ENCODE results near the gene MAPRE2. TPM values are rescaled to one million over a fixed set of nuclear protein-coding genes. Genes with fewer than 3 reads are reported as not detected.
A peak's percentile ranks its signal among the peaks of the same experiment; 100 is the strongest.

The MAPRE2 gene
- total and polyA plus RNA-seq, 7 experiments from 2014 or later: 44.7 to 84.4 (median 81.7) TPM

DNA sequence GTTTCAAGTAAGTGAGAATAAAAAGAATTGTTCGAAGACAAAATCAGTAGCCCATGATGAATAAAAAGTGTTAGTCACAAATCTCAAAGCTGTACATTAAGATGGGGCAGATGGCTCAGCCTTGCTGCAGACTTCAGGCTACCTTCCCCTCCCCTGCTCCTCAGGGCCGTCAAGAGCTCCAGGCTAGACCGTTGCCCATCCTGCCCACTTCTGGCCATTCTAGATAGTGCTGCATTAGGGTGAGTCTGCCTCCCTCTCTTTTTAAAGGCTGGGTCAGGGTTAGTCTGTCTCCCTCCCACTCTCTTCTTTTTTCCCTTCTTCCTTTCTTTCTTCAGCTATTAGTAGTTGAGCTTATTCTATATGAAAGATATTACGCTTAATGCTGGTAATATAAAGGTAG is 86.0 kb downstream of the MAPRE2 start:
- Histone ChIP-seq H3K27ac (ENCODE audit: low read depth, low read length) (no peak overlapping the region), H3K36me3 (ENCODE audit: control insufficient read depth in 2 of 3, insufficient read depth in 3 of 3, low read length in 3 of 3) (peaks cover 6 to 55% (median 7%) of the 10 kb centered on the region in 3 experiments), H3K27me3 (ENCODE audit: control insufficient read depth in 2 of 2, insufficient read depth in 2 of 2, low read length in 2 of 2) (no peaks in the 10 kb centered on the region), H3K9me3 (ENCODE audit: control insufficient read depth in 2 of 3, low read length in 3 of 3) (no peaks in the 10 kb centered on the region), H3K4me3 (ENCODE audit: low read length) (no peak overlapping the region), H3K4me1 (ENCODE audit: control insufficient read depth in 2 of 2, insufficient read depth in 2 of 2, low read length in 2 of 2) (no peaks in the 10 kb centered on the region)
- peaks cover 11 to 47% (median 22%) of the 10 kb centered on the region in 7 donors for H3K4me1 Mint-ChIP-seq
- ChIA-PET CTCF (interaction anchor here (2.6 kb wide), 1 partner anchor 101 kb away, joined by 7 read pairs; no protein-coding TSS in a partner anchor), POLR2A (interaction anchor here (1.2 to 2.0 kb wide), 2 partner anchors 13 to 80 kb away, joined by 4 to 5 read pairs; no protein-coding TSS in a partner anchor)
- DNase-seq (no peak), ATAC-seq (no peak)
- peaks cover 0 to 6% (median 0%) of the 10 kb centered on the region in 11 donors for H3K9me3 Mint-ChIP-seq
- intact Hi-C loops (cut with micrococcal nuclease): loop anchor here in 1 of 2 donors (2.0 to 5.0 kb wide), 2 partner anchors 16 to 100 kb away; no protein-coding TSS in a partner anchor
- no peak overlapping the region for H3K4me3 Mint-ChIP-seq
- no peaks in the 10 kb centered on the region for H3K27me3 Mint-ChIP-seq
- peak overlapping the region in 3 of 9 donors; percentile 14 to 21 (median 20) for H3K27ac Mint-ChIP-seq
- H3K36me3 Mint-ChIP-seq: peaks cover 12 to 54% (median 31%) of the 10 kb centered on the region in 5 donors

GRCh38 chr18:35128675-35129074 is 87.5 kb downstream of the MAPRE2 start:
- no peak overlapping the region for H3K4me3 ChIP-seq (ENCODE audit: low read length)
- peaks cover 12 to 54% (median 28%) of the 10 kb centered on the region in 5 donors for H3K36me3 Mint-ChIP-seq
- POLR2A ChIA-PET: interaction anchor here (2.0 kb wide), 1 partner anchor 15 kb away, joined by 5 read pairs; no protein-coding TSS in a partner anchor
- no peaks in the 10 kb centered on the region for H3K27me3 Mint-ChIP-seq
- no peak overlapping the region for H3K4me3 Mint-ChIP-seq
- H3K27ac ChIP-seq (ENCODE audit: low read depth, low read length): no peak overlapping the region
- H3K9me3 Mint-ChIP-seq: peaks cover 0 to 6% (median 0%) of the 10 kb centered on the region in 11 donors
- CTCF ChIA-PET: no interaction called here
- peaks cover 6 to 70% (median 11%) of the 10 kb centered on the region in 3 experiments for H3K36me3 ChIP-seq (ENCODE audit: control insufficient read depth in 2 of 3, insufficient read depth in 3 of 3, low read length in 3 of 3)
- ATAC-seq (no peak), DNase-seq (no peak)
- H3K4me1 ChIP-seq (ENCODE audit: control insufficient read depth in 2 of 2, insufficient read depth in 2 of 2, low read length in 2 of 2): no peaks in the 10 kb centered on the region
- no peaks in the 10 kb centered on the region for H3K9me3 ChIP-seq (ENCODE audit: control insufficient read depth in 2 of 3, low read length in 3 of 3)
- peak overlapping the region in 5 of 9 donors; percentile 26 to 73 (median 41) for H3K27ac Mint-ChIP-seq
- peaks cover 0 to 38% (median 8%) of the 10 kb centered on the region in 7 donors for H3K4me1 Mint-ChIP-seq
- intact Hi-C loops (cut with micrococcal nuclease): loop anchor here in 1 of 2 donors (5.0 kb wide), 1 partner anchor 101 kb away; no protein-coding TSS in a partner anchor
- H3K27me3 ChIP-seq (ENCODE audit: control insufficient read depth in 2 of 2, insufficient read depth in 2 of 2, low read length in 2 of 2): no peaks in the 10 kb centered on the region

- H3K27ac Mint-ChIP-seq: peak overlapping the region in 4 of 9 donors; percentile 23 to 76 (median 50)
- H3K9me3 ChIP-seq (ENCODE audit: control insufficient read depth in 2 of 3, low read length in 3 of 3): no peaks in the 10 kb centered on the region
- no peak overlapping the region for H3K27ac ChIP-seq (ENCODE audit: low read depth, low read length)
- intact Hi-C loops (cut with micrococcal nuclease): no loop called here
- ChIA-PET POLR2A (no interaction called here), CTCF (no interaction called here)
- no peaks in the 10 kb centered on the region for H3K4me1 ChIP-seq (ENCODE audit: control insufficient read depth in 2 of 2, insufficient read depth in 2 of 2, low read length in 2 of 2)
- peaks cover 6 to 86% (median 17%) of the 10 kb centered on the region in 3 experiments for H3K36me3 ChIP-seq (ENCODE audit: control insufficient read depth in 2 of 3, insufficient read depth in 3 of 3, low read length in 3 of 3)
- no peaks in the 10 kb centered on the region for H3K27me3 Mint-ChIP-seq
- no peaks in the 10 kb centered on the region for H3K9me3 Mint-ChIP-seq
- ATAC-seq (no peak), DNase-seq (no peak)
- H3K36me3 Mint-ChIP-seq: peaks cover 12 to 52% (median 25%) of the 10 kb centered on the region in 5 donors
- no peak overlapping the region for H3K4me3 ChIP-seq (ENCODE audit: low read length)
- H3K4me3 Mint-ChIP-seq: no peak overlapping the region
- H3K4me1 Mint-ChIP-seq: peaks cover 0 to 31% (median 2%) of the 10 kb centered on the region in 7 donors
- H3K27me3 ChIP-seq (ENCODE audit: control insufficient read depth in 2 of 2, insufficient read depth in 2 of 2, low read length in 2 of 2): no peaks in the 10 kb centered on the region
These were observed 89.0 kb downstream of the MAPRE2 start for GRCh38 chr18:35130236-35130635.

GRCh38 chr18:35131387-35132020 is 90.3 kb downstream of the MAPRE2 start:
- DNase-seq: no peak
- POLR2A ChIA-PET: no interaction called here
- ATAC-seq: no peak
- no peaks in the 10 kb centered on the region for H3K27me3 Mint-ChIP-seq
- H3K4me1 Mint-ChIP-seq: peaks cover 0 to 31% (median 3%) of the 10 kb centered on the region in 7 donors
- CTCF ChIA-PET: interaction anchor here (1.1 kb wide), 1 partner anchor 106 kb away, joined by 3 read pairs; no protein-coding TSS in a partner anchor
- Histone ChIP-seq H3K9me3 (ENCODE audit: control insufficient read depth in 2 of 3, low read length in 3 of 3) (no peaks in the 10 kb centered on the region), H3K27me3 (ENCODE audit: control insufficient read depth in 2 of 2, insufficient read depth in 2 of 2, low read length in 2 of 2) (no peaks in the 10 kb centered on the region), H3K4me3 (ENCODE audit: low read length) (no peak overlapping the region), H3K27ac (ENCODE audit: low read depth, low read length) (no peak overlapping the region), H3K36me3 (ENCODE audit: control insufficient read depth in 2 of 3, insufficient read depth in 3 of 3, low read length in 3 of 3) (peaks cover 6 to 98% (median 17%) of the 10 kb centered on the region in 3 experiments), H3K4me1 (ENCODE audit: control insufficient read depth in 2 of 2, insufficient read depth in 2 of 2, low read length in 2 of 2) (no peaks in the 10 kb centered on the region)
- no peaks in the 10 kb centered on the region for H3K9me3 Mint-ChIP-seq
- intact Hi-C loops (cut with micrococcal nuclease): no loop called here
- H3K36me3 Mint-ChIP-seq: peaks cover 17 to 65% (median 37%) of the 10 kb centered on the region in 5 donors
- H3K27ac Mint-ChIP-seq: peak overlapping the region in 6 of 9 donors; percentile 31 to 84 (median 45)
- no peak overlapping the region for H3K4me3 Mint-ChIP-seq

DNA sequence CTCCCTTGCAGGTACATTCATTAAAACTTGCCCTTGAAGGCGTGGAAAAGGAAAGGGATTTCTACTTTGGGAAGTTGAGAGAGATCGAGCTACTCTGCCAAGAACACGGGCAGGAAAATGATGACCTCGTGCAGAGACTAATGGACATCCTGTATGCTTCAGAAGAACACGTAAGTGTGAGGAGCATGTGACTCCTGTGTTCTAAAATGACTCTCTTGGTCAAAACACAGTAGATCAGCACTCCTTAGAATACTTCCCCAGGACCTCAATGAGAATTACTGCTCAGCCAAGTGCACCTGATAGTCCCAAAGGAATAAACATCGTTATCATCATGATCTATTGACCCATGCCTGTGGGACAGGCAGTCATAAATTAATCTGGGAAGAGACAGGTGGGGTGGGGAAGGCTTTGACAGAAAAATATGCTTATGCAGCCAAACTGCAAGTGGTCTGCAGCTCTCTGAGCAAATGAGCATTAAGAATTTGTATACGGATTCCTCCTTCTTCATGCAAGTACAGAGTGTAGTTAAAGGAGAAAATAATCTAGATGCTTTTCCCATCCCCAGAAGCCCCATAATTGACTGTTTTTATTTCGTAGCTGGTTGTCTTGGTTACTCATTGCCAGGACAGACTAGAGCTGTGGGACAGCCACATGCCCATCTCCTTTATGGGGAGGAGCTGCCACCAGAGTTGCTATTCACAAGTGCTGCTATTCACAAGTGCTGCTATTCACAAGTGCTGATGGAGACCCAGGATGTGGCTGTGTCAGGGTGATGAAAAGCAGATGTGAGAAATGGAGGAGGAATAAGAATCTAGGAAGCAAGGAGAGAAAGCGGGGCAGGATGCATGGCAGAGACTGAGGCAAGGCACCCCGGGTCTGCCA is 91.0 kb downstream of the MAPRE2 start:
- intact Hi-C loops (cut with micrococcal nuclease): no loop called here
- Histone ChIP-seq H3K27me3 (ENCODE audit: control insufficient read depth in 2 of 2, insufficient read depth in 2 of 2, low read length in 2 of 2) (no peaks in the 10 kb centered on the region), H3K9me3 (ENCODE audit: control insufficient read depth in 2 of 3, low read length in 3 of 3) (no peaks in the 10 kb centered on the region), H3K27ac (ENCODE audit: low read depth, low read length) (no peak overlapping the region), H3K36me3 (ENCODE audit: control insufficient read depth in 2 of 3, insufficient read depth in 3 of 3, low read length in 3 of 3) (peaks cover 5 to 95% (median 24%) of the 10 kb centered on the region in 3 experiments), H3K4me3 (ENCODE audit: low read length) (no peak overlapping the region), H3K4me1 (ENCODE audit: control insufficient read depth in 2 of 2, insufficient read depth in 2 of 2, low read length in 2 of 2) (no peaks in the 10 kb centered on the region)
- Mint-ChIP-seq H3K4me3 (peak overlapping the region in 1 of 10 donors; percentile 40), H3K9me3 (no peaks in the 10 kb centered on the region), H3K27ac (peak overlapping the region in 5 of 9 donors; percentile 11 to 84 (median 64)), H3K27me3 (no peaks in the 10 kb centered on the region), H3K4me1 (peaks cover 0 to 31% (median 3%) of the 10 kb centered on the region in 7 donors), H3K36me3 (peaks cover 17 to 64% (median 39%) of the 10 kb centered on the region in 5 donors)
- CTCF ChIA-PET: interaction anchor here (1.1 to 1.5 kb wide), 2 partner anchors 106 to 223 kb away, joined by 3 read pairs; no protein-coding TSS in a partner anchor
- POLR2A ChIA-PET: no interaction called here
- ATAC-seq: peak; percentile 71
- no peak for DNase-seq

DNA sequence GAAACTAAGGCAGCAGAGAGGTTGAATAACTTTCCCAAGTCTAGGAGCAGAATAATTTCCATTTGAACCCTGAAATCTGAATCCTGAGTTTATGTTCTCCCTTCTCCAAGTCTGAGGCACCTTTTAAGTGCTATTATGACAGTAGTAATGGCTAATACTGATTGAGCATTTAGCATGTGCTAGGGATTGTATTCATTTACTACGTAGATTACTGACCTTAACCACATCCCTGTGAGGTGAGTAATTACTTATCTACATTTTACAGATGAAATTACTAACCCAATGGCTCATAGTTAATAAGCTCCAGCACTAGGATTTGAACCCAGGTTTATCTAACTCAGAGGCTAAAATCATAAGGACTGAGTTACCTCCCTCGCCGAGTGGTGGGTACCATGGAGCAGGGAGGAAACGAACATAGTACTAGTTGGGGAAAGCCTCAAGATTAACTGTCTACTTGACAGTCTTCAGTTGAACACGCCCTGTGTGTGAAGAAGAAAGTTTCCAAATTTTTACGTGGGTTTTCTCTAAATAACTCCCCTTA is 93.0 kb downstream of the MAPRE2 start:
- H3K36me3 Mint-ChIP-seq: peaks cover 14 to 61% (median 39%) of the 10 kb centered on the region in 5 donors
- Histone ChIP-seq H3K9me3 (ENCODE audit: control insufficient read depth in 2 of 3, low read length in 3 of 3) (no peaks in the 10 kb centered on the region), H3K4me3 (ENCODE audit: low read length) (no peak overlapping the region), H3K4me1 (ENCODE audit: control insufficient read depth in 2 of 2, insufficient read depth in 2 of 2, low read length in 2 of 2) (no peaks in the 10 kb centered on the region), H3K27ac (ENCODE audit: low read depth, low read length) (no peak overlapping the region), H3K36me3 (ENCODE audit: control insufficient read depth in 2 of 3, insufficient read depth in 3 of 3, low read length in 3 of 3) (peaks cover 6 to 94% (median 34%) of the 10 kb centered on the region in 3 experiments), H3K27me3 (ENCODE audit: control insufficient read depth in 2 of 2, insufficient read depth in 2 of 2, low read length in 2 of 2) (no peaks in the 10 kb centered on the region)
- intact Hi-C loops (cut with micrococcal nuclease): no loop called here
- POLR2A ChIA-PET: no interaction called here
- H3K27me3 Mint-ChIP-seq: no peaks in the 10 kb centered on the region
- ATAC-seq: no peak
- no peak overlapping the region for H3K4me3 Mint-ChIP-seq
- H3K27ac Mint-ChIP-seq: peak overlapping the region in 1 of 9 donors; percentile 62
- no peak for DNase-seq
- CTCF ChIA-PET: interaction anchor here (0.6 kb wide), 1 partner anchor 18 kb away, joined by 3 read pairs; no protein-coding TSS in a partner anchor
- peaks cover 0 to 31% (median 3%) of the 10 kb centered on the region in 7 donors for H3K4me1 Mint-ChIP-seq
- H3K9me3 Mint-ChIP-seq: no peaks in the 10 kb centered on the region
